Measurements from ENCODE around the gene MRPL54. TPM values are rescaled to one million over a fixed set of nuclear protein-coding genes. Genes with fewer than 3 reads are reported as not detected.
"Not testable (repeated sequence)": the region's sequence is repeated elsewhere in the genome, so short reads cannot be mapped to it uniquely, and the experiment has no call there.

Gene MRPL54
- total RNA-seq, 1 experiment from 2014 or later = 59.5 TPM

GRCh38 chr19:3809881-3810707 lies 47.6 kb downstream of the MRPL54 start:
- no peak for DNase-seq (ENCODE audit: low spot score)

GRCh38 chr19:3810708-3811355 lies 48.4 kb downstream of the MRPL54 start:
- DNase-seq (ENCODE audit: low spot score) = no peak

- DNase-seq (ENCODE audit: low spot score) = no peak
Measured at GRCh38 chr19:3813473-3814392, 51.3 kb downstream of the MRPL54 start.

GRCh38 chr19:3814648-3815047 lies 52.2 kb downstream of the MRPL54 start:
- DNase-seq (ENCODE audit: low spot score) = no peak

GRCh38 chr19:3816148-3816547 lies 53.7 kb downstream of the MRPL54 start:
- DNase-seq (ENCODE audit: low spot score) = not testable (repeated sequence)

- no peak for DNase-seq (ENCODE audit: low spot score)
Measured at GRCh38 chr19:3816566-3817218, 54.2 kb downstream of the MRPL54 start.

Small RNAs within 50 kb of the gene (small RNA-seq; reads per million reads assigned to genes)
- not detected for gene AC005777.1

Other genes with a start within 250 kb of the MRPL54 start
- gene TEKTIP1, start 223.5 kb upstream of the MRPL54 start, total RNA-seq (2014; rRNA removed; shearing (Covaris generic)) = not detected in 2 replicates
- gene MFSD12, start 205.1 kb upstream of the MRPL54 start, total RNA-seq (2014; rRNA removed; shearing (Covaris generic)) = 177 and 185 TPM in 2 replicates
- gene HMG20B, start 189.7 kb upstream of the MRPL54 start, total RNA-seq (2014; rRNA removed; shearing (Covaris generic)) = 120 and 152 TPM in 2 replicates
- not detected in 2 replicates for gene GIPC3, start 177.2 kb upstream of the MRPL54 start, total RNA-seq (2014; rRNA removed; shearing (Covaris generic))
- not detected in 2 replicates for gene TBXA2R, start 155.8 kb upstream of the MRPL54 start, total RNA-seq (2014; rRNA removed; shearing (Covaris generic))
- gene CACTIN, start 135.9 kb upstream of the MRPL54 start, total RNA-seq (2014; rRNA removed; shearing (Covaris generic)) = 54.7 and 55.5 TPM in 2 replicates
- 18.0 and 18.9 TPM in 2 replicates for gene PIP5K1C, start 62.2 kb upstream of the MRPL54 start, total RNA-seq (2014; rRNA removed; shearing (Covaris generic))
- 127 and 139 TPM in 2 replicates for gene TJP3, start 54.3 kb upstream of the MRPL54 start, total RNA-seq (2014; rRNA removed; shearing (Covaris generic))
- gene APBA3, start 990 bp upstream of the MRPL54 start, total RNA-seq (2014; rRNA removed; shearing (Covaris generic)) = 31.4 TPM in 2 replicates
- not detected in 2 replicates for gene RAX2, start 9.5 kb downstream of the MRPL54 start, total RNA-seq (2014; rRNA removed; shearing (Covaris generic))
- gene MATK, start 23.7 kb downstream of the MRPL54 start, total RNA-seq (2014; rRNA removed; shearing (Covaris generic)) = 0.92 TPM in 1 of 2 replicates, not detected in the other
- not detected in 2 replicates for gene ZFR2, start 106.4 kb downstream of the MRPL54 start, total RNA-seq (2014; rRNA removed; shearing (Covaris generic))
- not detected in 2 replicates for gene ATCAY, start 118.0 kb downstream of the MRPL54 start, total RNA-seq (2014; rRNA removed; shearing (Covaris generic))
- not detected in 2 replicates for gene NMRK2, start 170.4 kb downstream of the MRPL54 start, total RNA-seq (2014; rRNA removed; shearing (Covaris generic))
- 75.4 and 84.8 TPM in 2 replicates for gene DAPK3, start 208.4 kb downstream of the MRPL54 start, total RNA-seq (2014; rRNA removed; shearing (Covaris generic))
- 2,153 and 2,165 TPM in 2 replicates for gene EEF2, start 222.8 kb downstream of the MRPL54 start, total RNA-seq (2014; rRNA removed; shearing (Covaris generic))
- 40.6 and 40.8 TPM in 2 replicates for gene PIAS4, start 245.1 kb downstream of the MRPL54 start, total RNA-seq (2014; rRNA removed; shearing (Covaris generic))

Data from HT-29 (cell line).